Adipocyte (in vitro differentiated cells): ENCODE results near the gene TSPAN4.
A peak's percentile ranks its signal among the peaks of the same experiment; 100 is the strongest.

Source experiments
- DNase-seq: peaks from one replicate; pipeline ENCODE4 v3.0.0-alpha.2; 2015; ENCODE audit warnings: low read depth
- H3K27me3 ChIP-seq: replicated peaks from 2 replicates; pipeline ENCODE4 v1.7.0; 2013; ENCODE audit warnings: mild to moderate bottlenecking, low read length, moderate library complexity; ENCODE audit not compliant: control insufficient read depth, insufficient read depth
- H3K36me3 ChIP-seq: 2 replicates; pipeline ENCODE4 v1.7.0; 2013; ENCODE audit warnings: low read length, mild to moderate bottlenecking, moderate library complexity; ENCODE audit not compliant: control insufficient read depth, insufficient read depth, severe bottlenecking
- H3K4me1 ChIP-seq: 2 replicates; pipeline ENCODE4 v1.7.0; 2013; ENCODE audit warnings: mild to moderate bottlenecking, low read length, moderate library complexity; ENCODE audit not compliant: control insufficient read depth, insufficient read depth
- H3K4me3 ChIP-seq: 2 replicates; pipeline ENCODE4 v1.7.0; 2013; ENCODE audit warnings: mild to moderate bottlenecking, low read length, moderate library complexity
- H3K9ac ChIP-seq: 2 replicates; pipeline ENCODE4 v1.7.0; 2013; ENCODE audit warnings: mild to moderate bottlenecking, low read length, moderate library complexity
- H3K9me3 ChIP-seq: 2 replicates; pipeline ENCODE4 v1.7.0; 2013; ENCODE audit warnings: mild to moderate bottlenecking, low read length, moderate library complexity; ENCODE audit not compliant: control insufficient read depth

TSPAN4 gene

GRCh38 chr11:876545-876944, 33.9 kb downstream of the TSPAN4 start:
- no peak overlapping the region for H3K4me3 ChIP-seq
- peaks cover 15% of the 10 kb centered on the region for H3K36me3 ChIP-seq
- DNase-seq = no peak
- H3K9me3 ChIP-seq = no peaks in the 10 kb centered on the region
- H3K9ac ChIP-seq = no peak overlapping the region
- no peaks in the 10 kb centered on the region for H3K27me3 ChIP-seq
- H3K4me1 ChIP-seq = peaks cover 7% of the 10 kb centered on the region

GRCh38 chr11:877565-877964, 34.9 kb downstream of the TSPAN4 start:
- H3K4me3 ChIP-seq = no peak overlapping the region
- no peak for DNase-seq
- no peaks in the 10 kb centered on the region for H3K9me3 ChIP-seq
- no peak overlapping the region for H3K9ac ChIP-seq
- H3K36me3 ChIP-seq = peaks cover 15% of the 10 kb centered on the region
- peaks cover 4% of the 10 kb centered on the region for H3K4me1 ChIP-seq
- no peaks in the 10 kb centered on the region for H3K27me3 ChIP-seq

DNA sequence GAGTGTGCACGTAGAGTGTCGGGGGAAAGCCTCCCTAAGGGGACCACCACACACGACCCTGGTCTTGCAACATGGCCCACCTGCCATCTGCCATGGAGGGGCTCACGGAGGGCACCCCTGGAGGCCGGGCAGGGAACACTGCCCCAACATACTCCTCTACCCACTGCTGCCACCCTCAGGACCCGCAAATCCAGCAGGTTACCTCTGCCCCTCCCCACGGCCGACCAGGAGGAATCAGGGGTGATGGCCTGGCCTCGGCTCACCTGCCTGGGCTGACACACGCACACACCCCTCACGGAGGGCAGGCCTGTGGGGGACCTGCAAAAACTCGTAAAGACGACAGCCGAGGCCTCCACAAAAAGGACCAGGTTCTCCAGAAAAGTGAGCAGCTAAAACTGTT, 37.8 kb downstream of the TSPAN4 start:
- no peak overlapping the region for H3K9ac ChIP-seq
- peaks cover 4% of the 10 kb centered on the region for H3K4me1 ChIP-seq
- H3K4me3 ChIP-seq = no peak overlapping the region
- no peak for DNase-seq
- H3K36me3 ChIP-seq = peaks cover 15% of the 10 kb centered on the region
- H3K27me3 ChIP-seq = no peaks in the 10 kb centered on the region
- H3K9me3 ChIP-seq = no peaks in the 10 kb centered on the region

GRCh38 chr11:882596-882995, 39.9 kb downstream of the TSPAN4 start:
- Histone ChIP-seq H3K36me3 (peaks cover 27% of the 10 kb centered on the region), H3K9me3 (no peaks in the 10 kb centered on the region), H3K4me3 (no peak overlapping the region), H3K27me3 (no peaks in the 10 kb centered on the region), H3K9ac (no peak overlapping the region), H3K4me1 (no peaks in the 10 kb centered on the region)
- DNase-seq = peak; percentile 14

GRCh38 chr11:883527-883926, 40.9 kb downstream of the TSPAN4 start:
- DNase-seq = no peak
- Histone ChIP-seq H3K9me3 (no peaks in the 10 kb centered on the region), H3K36me3 (peaks cover 28% of the 10 kb centered on the region), H3K4me1 (no peaks in the 10 kb centered on the region), H3K9ac (no peak overlapping the region), H3K27me3 (no peaks in the 10 kb centered on the region), H3K4me3 (no peak overlapping the region)

GRCh38 chr11:884578-885070, 42.0 kb downstream of the TSPAN4 start:
- DNase-seq = no peak
- H3K9ac ChIP-seq = no peak overlapping the region
- peaks cover 22% of the 10 kb centered on the region for H3K36me3 ChIP-seq

DNA sequence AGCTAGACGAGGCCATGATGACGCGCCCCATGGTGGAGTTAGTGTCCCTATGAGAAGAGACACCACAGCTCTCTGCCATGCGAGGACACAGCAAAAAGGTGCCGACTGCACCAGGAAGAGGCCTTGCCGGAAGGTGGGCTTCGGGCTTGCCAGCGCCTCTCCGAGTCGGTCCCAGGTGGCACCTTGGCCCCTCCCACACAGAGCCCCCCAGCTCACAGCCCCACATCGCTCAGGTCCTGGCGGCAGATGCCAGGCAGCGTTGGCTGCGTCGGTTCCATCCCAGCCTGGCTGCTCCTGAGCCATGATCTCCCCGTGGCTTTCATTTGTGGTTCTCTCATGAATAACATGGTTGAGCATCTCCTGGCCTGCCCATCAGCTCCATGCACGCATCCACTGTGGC, 43.9 kb downstream of the TSPAN4 start:
- Histone ChIP-seq H3K9me3 (no peaks in the 10 kb centered on the region), H3K4me3 (no peak overlapping the region), H3K27me3 (no peaks in the 10 kb centered on the region), H3K9ac (no peak overlapping the region), H3K36me3 (peaks cover 13% of the 10 kb centered on the region), H3K4me1 (no peaks in the 10 kb centered on the region)
- DNase-seq = no peak

More at GRCh38 chr11:884578-885070, 42.0 kb downstream of the TSPAN4 start:
- Histone ChIP-seq H3K4me3 (no peak overlapping the region), H3K9me3 (no peaks in the 10 kb centered on the region), H3K4me1 (no peaks in the 10 kb centered on the region), H3K27me3 (no peaks in the 10 kb centered on the region)

GRCh38 chr11:887589-887988, 44.9 kb downstream of the TSPAN4 start:
- Histone ChIP-seq H3K9me3 (no peaks in the 10 kb centered on the region), H3K9ac (no peak overlapping the region), H3K4me1 (no peaks in the 10 kb centered on the region), H3K36me3 (peaks cover 13% of the 10 kb centered on the region), H3K27me3 (no peaks in the 10 kb centered on the region), H3K4me3 (no peak overlapping the region)
- DNase-seq = no peak

- no peaks in the 10 kb centered on the region for H3K9me3 ChIP-seq
- no peak overlapping the region for H3K9ac ChIP-seq
- H3K4me3 ChIP-seq = no peak overlapping the region
- H3K4me1 ChIP-seq = no peaks in the 10 kb centered on the region
- DNase-seq = no peak
- peaks cover 13% of the 10 kb centered on the region for H3K36me3 ChIP-seq
- no peaks in the 10 kb centered on the region for H3K27me3 ChIP-seq
Observed at GRCh38 chr11:888310-889212, 45.9 kb downstream of the TSPAN4 start.

DNA sequence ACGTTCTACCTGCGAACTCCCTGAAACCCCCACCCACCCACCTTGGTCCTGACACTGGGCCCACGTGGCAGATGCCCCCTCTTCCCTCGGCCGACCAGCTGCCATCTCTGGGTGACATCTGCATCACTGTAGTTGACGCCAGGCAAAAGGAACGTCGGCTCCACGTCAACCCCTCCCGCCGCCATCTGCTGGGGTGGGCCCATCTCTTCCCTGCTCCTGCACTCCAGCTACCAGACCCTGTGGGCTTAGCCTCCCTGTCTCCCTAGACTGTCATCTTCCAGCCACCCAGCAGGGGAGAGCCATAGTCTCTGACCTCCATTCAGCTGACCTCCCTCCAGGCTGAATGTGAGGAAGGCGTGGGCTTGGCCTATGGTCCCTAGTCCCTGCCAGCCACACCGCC, 46.6 kb downstream of the TSPAN4 start:
- H3K4me1 ChIP-seq = no peaks in the 10 kb centered on the region
- DNase-seq = no peak
- H3K27me3 ChIP-seq = no peaks in the 10 kb centered on the region
- no peak overlapping the region for H3K9ac ChIP-seq
- no peaks in the 10 kb centered on the region for H3K9me3 ChIP-seq
- H3K36me3 ChIP-seq = peaks cover 13% of the 10 kb centered on the region
- H3K4me3 ChIP-seq = no peak overlapping the region

GRCh38 chr11:889687-890475, 47.2 kb downstream of the TSPAN4 start:
- H3K4me3 ChIP-seq = no peak overlapping the region
- peaks cover 13% of the 10 kb centered on the region for H3K36me3 ChIP-seq
- no peaks in the 10 kb centered on the region for H3K4me1 ChIP-seq
- H3K9me3 ChIP-seq = no peaks in the 10 kb centered on the region
- no peak overlapping the region for H3K9ac ChIP-seq
- no peaks in the 10 kb centered on the region for H3K27me3 ChIP-seq
- DNase-seq = no peak
